Adipose tissue (tissue), 3 donors: ENCODE measurements around the gene BCL2L11. TPM values are rescaled to one million over a fixed set of nuclear protein-coding genes. Genes with fewer than 3 reads are reported as not detected.

Experiments
- H3K27ac ChIP-seq: one replicate; pipeline ENCODE4 v1.5.1; 2013; ENCODE audit warnings: low read depth, low read length
- WGBS, 3 donors: extraction: QIAGEN DNeasy Blood & Tissue Kit; methylation state at CpG; one replicate each; pipeline ENCODE4 v1.1.7; 2013; 5-methylcytosine and 5-hydroxymethylcytosine counted together
- polyA plus RNA-seq, 3 donors: library from polyadenylated mRNA; stranded (reverse); fragments of 200-250 nt; gene quantifications; one replicate each; pipeline ENCODE4 v1.2.3, GENCODE V29; 2013
- donor health status: healthy with polysubstance abuse.
- donor health status: Bipolar disorder and iron deficiency.
- donor health status: healthy.

The BCL2L11 gene
- polyA plus RNA-seq, 3 donors: 4.7 to 8.3 (median 4.8) TPM

DNA sequence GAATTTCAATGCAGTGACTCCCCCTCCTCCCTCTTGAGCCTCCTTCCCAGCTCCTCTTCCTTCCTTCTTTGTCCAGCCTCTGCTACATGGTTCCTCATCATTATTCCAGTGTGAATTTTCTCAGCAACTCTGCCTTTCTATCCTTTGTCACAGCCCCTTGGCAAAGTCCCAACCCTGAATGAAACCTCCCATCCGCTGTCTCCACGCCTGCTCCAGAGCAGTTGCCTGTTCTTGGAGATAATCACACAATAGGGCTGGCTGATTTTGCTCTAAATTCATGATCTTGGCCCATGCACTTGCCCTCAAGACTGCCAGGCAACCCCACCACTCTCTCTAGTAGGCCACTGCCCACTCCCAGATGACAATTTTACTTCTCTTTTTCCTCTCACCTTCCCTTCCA lies 61.4 kb downstream of the BCL2L11 start:
- no peak overlapping the region for H3K27ac ChIP-seq
- WGBS, 3 donors: 74 to 93% (median 78%) methylated on average over 2 of the region's 2 CpGs

DNA sequence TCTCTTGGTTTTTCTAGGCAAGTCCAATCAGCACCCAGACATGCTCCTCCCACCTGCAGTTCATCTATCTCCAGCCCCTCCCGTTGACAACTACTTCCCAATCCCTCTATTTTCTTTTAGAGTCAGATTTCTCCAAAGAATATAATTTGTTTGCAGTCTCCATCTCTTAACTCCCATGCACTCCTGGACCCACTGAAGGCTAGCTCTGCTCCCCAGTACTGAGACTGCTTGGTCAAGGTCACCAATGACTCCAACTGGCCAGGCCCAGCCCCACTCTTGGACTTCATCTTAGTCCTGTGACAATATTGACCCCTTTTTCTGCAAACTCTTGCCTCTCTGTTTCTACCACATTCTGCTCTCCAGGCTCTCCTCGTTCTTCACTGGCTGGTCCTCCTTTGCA lies 62.0 kb downstream of the BCL2L11 start:
- 83 to 89% (median 87%) methylated on average over 2 of the region's 2 CpGs for WGBS, 3 donors

DNA sequence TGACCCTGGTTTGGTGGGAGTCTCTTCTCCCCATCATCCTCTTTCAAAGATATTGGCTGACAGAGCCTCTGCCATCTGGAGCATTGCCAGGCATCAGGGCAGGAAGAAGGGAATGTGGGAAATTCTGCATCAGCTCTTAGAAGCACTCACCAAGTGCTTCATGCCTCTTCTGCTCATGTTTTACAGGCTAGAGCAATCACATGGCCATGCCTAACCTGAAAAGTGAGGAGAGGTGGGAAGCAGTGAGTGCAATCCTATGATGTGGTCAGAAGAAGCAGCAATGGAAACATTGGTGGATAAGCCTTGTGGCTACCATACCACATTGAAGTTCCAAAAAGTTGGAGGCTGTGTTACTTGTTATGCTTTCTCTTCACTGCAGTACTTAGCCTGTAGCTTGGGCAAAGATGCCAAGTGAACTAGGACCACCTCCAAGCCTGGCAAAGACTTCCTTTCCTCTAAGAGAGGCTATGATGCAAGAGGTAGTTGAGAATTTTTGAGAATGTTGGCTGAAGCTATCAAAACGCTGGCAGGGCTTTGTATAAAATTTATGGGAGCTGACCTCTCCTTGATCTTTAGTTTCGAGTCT lies 64.1 kb downstream of the BCL2L11 start:
- no peak overlapping the region for H3K27ac ChIP-seq
- 36 to 56% (median 52%) methylated on average over 2 of the region's 2 CpGs for WGBS, 3 donors

More for the DNA sequence above, 62.0 kb downstream of the BCL2L11 start:
- no peak overlapping the region for H3K27ac ChIP-seq

DNA sequence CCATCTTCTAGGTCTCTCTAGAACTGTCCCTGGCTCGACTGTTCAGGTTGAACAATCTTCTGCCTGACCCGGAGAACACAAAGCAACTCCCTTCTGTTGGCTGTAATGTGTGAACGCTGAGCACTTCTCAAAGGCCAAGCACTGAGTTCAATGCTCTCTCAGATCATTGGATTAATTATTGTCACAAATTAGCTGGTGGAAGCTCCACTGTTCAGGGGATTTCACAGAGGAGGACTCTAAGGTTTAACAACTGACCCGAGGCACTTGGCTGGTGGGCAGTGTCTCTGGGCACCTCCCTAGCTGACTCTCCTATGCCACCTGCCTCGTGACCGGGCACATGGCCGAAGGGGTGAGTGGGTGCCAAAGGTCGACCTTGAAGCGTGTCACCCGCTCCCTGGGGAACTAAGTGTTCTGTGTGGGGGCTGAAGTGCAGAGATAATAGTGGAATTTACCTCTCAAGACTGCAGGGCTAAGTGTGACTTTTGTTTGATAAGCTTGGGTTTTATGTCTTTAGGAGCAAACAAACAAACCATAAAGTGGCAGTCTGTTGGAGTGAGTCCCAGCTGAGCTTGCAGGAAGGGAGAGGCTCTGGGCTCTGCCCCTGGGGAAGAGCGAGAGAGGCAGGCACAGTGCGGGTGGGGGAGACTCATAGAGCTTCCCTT lies 64.8 kb downstream of the BCL2L11 start:
- WGBS, 3 donors: 24 to 67% (median 52%) methylated on average over 12 of the region's 12 CpGs
- H3K27ac ChIP-seq: no peak overlapping the region

DNA sequence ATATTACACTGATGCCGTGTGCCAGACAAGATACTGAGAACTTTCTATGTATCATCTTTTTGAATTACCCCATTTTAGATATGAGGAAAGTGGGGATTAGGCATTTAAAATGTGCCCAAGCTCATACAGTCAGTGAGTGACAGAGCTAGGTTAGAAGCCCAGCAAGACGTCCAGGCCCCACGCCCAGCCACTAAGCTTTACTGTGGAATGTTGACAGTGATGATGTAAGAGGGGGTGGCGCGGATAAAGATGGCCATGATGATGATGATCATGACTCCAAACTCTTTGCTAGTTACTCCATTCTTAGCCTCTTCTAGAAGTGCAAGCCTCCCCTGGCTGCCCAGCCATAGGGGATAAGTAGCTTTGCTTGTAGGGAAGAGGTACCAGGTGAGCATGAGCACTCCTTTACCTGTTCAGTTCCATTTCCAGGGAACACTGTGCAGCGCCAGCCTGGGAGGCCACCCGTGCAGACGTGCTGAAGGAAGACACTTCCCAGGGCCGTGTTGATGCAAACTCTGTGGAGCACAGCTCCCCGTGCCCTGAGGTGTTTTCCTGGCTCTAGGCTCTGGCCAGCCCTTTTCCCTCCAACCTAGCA lies 65.5 kb downstream of the BCL2L11 start:
- H3K27ac ChIP-seq: no peak overlapping the region
- WGBS, 3 donors: 75 to 92% (median 91%) methylated on average over 10 of the region's 10 CpGs

DNA sequence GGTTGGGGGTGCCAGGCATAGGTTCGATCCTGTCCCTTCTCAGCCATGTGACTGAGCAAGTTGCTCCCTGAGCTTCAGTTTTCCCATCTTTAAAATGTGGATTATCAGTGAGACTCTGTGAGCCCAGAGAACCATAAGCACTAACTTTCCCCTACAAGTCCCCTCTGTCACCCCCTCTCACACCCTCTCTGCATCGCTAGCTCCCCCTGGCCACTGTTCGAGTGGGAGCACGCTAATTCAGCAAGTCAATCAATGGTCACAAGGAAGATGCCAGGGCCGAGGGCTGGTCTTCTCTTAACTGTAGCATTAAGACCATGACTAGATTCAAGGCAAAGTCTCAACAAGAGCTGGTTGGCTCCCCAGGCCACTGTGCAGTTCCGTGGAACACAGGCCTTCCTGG lies 66.2 kb downstream of the BCL2L11 start:
- no peak overlapping the region for H3K27ac ChIP-seq
- 88 to 98% (median 96%) methylated on average over 6 of the region's 6 CpGs for WGBS, 3 donors

DNA sequence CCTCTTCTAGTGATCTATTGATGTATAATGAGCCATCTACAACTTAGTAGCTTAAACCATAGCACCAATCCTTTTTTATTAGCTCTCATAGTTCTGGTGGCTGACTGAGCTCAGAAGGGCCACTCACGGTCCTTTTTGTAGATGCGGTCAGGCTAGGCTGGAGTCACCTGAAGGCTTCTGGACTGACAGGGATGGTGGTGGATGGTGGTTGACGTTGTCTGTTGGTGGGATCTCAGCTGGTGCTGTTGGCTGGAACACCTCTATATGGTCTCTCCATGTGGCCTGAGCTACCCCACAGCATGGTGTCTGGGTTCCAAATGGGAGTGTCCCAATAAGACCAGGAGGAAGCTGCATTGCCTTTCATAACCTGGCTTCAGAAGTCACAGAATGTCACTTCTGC lies 68.0 kb downstream of the BCL2L11 start:
- no peak overlapping the region for H3K27ac ChIP-seq
- 96 to 98% (median 96%) methylated on average over 3 of the region's 3 CpGs for WGBS, 3 donors

DNA sequence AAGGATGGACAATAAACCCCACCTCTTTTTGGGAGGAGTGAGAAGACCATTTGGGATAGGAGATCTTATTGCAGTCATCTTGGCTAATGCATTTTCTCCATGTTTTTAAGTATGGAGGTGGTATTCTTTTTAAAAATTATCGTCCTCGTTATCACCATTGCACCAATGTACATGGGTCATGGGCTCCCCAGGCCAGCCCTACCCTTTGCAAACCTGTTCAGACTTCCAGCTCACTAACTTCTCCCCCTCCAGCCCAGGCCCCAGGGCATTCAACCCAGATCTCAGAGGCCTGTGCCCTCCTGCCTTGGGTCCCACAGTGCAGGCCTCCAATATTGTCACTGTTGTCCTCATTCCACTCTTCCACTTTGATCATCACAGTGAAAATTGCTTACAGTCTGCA lies 68.4 kb downstream of the BCL2L11 start:
- 61 to 98% (median 94%) methylated on average over 2 of the region's 2 CpGs for WGBS, 3 donors
- H3K27ac ChIP-seq: no peak overlapping the region

DNA sequence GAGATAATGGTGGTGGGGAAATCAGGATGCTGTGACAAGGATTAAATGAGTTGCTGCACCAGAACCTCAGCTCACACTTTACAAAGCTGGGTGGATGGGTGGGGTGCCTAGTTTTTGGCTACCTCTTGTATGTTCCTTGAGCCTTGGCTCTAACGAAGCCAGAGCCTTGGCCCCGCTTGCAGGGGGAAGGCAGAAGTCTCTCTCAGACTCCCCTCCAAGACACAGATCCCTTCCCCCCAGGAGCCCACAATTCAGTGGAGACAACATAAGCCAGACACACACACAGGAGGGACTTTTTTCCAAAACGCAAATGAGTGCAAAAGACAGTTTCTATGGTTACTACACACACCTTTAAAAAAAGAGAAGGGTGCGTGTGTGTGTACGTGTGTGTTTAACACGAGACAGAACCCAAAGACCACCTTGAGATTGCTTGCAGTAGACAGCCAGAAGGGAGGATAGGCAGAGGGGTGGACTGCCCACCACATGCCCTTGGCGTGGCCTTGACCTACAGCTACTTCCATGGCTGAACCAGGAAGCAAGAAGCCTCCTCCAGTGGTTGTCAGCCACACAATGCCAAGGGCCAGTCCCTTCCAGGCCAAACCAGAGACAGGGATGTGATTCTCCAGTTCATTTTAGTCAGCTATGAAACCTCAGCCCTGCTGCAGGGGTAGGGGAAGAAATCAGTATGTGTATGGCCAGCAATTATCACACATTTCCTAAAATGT lies 70.3 kb downstream of the BCL2L11 start:
- H3K27ac ChIP-seq: no peak overlapping the region
- WGBS, 3 donors: 89 to 92% (median 91%) methylated on average over 7 of the region's 7 CpGs

DNA sequence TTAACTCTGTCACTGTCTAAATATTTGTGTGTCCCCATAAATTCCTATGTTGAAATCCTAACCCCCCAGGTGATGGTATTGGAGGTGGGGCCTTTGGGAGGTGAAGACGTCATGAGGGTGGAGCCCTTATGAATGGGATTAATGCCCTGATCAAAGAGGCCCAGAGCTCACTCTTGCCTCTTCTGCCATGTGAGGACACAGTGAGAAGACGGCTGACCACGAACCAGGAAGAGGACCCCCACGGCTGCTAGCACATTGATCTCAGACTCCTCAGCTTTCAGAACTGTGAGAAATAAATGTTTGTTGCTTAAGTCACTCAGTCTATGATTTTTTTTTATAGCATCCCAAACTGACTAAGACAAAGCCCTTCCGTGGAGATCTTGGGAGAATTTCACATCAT lies 71.2 kb downstream of the BCL2L11 start:
- 57 to 83% (median 79%) methylated on average over 5 of the region's 5 CpGs for WGBS, 3 donors

DNA sequence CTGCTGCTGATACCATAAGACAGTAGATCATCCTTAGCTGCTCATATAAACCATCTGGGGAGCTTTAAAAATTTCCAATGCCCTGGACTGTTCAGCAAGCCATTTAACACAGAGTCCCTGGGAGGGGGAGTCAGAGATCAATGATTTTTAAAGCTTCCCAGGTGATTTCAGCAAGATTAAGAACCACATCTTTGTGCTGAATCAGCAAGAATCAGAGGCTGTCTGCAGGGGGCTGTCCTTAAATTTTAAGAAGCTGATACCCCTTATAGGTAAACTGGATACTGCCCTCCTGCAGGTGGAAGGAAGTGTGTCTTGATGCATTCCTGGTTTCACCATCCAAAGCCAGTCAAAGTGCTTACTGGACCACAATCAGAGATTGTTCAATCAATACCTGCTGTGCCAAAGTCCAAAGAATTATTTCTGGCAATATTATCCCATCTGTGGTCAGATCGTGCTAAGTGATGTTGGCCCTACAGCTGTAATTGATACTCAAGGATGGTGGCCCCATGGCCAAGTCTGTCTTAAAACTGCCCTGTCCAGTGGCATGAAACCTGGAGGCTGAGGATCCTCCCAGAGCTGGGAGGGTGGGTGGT lies 72.2 kb downstream of the BCL2L11 start:
- H3K27ac ChIP-seq: no peak overlapping the region
- WGBS, 3 donors: 21 to 97% (median 59%) methylated on average over 1 of the region's 1 CpG

More for the DNA sequence above, 71.2 kb downstream of the BCL2L11 start:
- no peak overlapping the region for H3K27ac ChIP-seq

DNA sequence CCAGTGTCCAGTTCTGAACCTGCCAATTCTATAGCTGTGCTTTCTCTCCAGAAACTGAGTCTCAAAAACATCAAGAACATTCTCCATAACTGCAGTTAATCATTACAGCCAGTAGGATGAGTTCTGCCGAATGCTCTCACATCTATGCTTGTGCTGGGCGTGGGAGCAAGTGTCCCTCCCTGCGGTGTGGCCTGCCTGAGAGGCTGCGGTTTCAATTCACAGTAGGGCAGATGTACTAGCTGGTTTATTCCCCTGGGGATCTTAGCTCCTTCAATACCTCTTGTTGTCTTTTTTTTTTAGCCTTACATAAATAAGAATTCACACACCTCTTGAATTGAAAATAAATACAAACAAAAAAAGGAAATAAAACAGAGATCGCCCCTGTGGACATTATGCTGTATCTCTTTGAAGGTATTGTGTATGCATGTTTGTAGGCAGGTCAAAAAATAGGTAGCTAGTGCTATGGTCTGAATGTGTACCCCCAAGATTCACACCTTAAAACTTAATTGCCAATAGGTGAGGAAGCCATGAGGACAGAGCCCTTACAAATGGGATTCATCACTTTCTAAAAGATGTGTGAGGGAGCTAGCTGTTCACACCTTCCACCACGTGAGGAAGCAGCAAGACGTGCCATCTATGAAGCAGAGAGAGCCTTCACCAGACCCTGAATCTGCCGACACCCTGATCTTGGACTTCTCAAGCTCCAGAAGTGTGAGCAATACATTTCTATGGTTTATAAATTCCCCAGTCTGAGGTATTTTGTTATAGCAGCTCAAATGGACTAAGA lies 74.3 kb downstream of the BCL2L11 start:
- no peak overlapping the region for H3K27ac ChIP-seq
- 92 to 93% (median 92%) methylated on average over 8 of the region's 8 CpGs for WGBS, 3 donors

DNA sequence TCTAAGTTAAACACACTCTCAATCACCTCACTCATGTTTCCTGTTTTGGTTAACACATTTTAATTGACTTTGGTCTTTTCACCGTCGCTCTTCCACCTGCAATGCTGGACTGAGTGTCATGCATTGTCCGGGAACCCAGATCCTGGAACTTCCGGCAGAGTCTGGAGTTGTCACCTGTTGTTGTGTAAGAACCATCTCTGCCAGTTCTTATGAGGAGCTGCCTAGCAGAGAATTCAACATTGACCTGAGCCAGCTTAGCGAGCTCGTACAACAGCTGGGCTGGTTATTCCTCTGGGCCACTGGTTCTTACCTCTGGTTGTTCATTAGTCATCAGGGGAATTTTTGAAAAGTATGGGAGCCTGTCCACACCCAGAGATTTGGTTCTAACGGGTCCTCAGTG lies 75.7 kb downstream of the BCL2L11 start:
- H3K27ac ChIP-seq: no peak overlapping the region
- WGBS, 3 donors: 77 to 92% (median 84%) methylated on average over 7 of the region's 7 CpGs

DNA sequence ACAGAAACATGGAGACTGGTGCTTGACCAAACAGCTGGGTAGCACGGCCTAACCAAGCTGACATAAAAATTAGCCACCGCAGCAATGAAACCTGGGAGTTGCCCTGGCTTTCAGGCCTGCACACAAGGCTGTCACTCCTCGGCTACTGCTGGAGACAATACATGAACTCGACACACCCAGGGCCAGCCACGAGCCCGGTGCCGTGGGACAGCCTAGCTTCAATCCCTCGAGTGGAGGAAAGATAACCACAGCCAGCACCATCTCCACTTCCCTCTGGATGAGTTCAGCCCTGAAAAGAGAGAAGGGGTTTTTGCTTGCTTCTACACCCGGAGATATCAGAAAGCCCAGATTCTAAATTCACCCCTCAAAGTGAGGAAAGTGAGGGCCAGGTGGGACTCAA lies 78.0 kb downstream of the BCL2L11 start:
- H3K27ac ChIP-seq: no peak overlapping the region
- 86 to 93% (median 91%) methylated on average over 9 of the region's 9 CpGs for WGBS, 3 donors

DNA sequence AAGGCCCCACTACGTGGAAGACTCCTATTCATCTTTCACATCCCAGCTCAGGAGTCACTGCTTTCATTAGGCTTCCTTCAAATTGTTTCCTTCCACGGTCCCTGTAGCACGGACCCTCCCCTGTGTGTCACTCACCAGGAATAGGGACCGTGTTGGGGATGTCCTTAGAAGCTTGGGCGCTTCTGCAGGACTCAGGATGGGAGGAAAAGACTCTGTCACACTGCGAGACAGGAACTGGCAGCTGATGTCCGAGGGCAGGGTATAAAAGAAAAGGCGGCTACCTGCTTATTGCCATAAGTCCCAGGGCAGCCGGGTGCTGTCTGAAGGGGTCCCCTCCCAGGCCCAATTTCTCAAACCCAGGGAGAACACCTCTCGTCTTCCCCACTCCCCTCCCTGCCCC lies 79.1 kb downstream of the BCL2L11 start:
- 86 to 94% (median 88%) methylated on average over 10 of the region's 10 CpGs for WGBS, 3 donors
- no peak overlapping the region for H3K27ac ChIP-seq

DNA sequence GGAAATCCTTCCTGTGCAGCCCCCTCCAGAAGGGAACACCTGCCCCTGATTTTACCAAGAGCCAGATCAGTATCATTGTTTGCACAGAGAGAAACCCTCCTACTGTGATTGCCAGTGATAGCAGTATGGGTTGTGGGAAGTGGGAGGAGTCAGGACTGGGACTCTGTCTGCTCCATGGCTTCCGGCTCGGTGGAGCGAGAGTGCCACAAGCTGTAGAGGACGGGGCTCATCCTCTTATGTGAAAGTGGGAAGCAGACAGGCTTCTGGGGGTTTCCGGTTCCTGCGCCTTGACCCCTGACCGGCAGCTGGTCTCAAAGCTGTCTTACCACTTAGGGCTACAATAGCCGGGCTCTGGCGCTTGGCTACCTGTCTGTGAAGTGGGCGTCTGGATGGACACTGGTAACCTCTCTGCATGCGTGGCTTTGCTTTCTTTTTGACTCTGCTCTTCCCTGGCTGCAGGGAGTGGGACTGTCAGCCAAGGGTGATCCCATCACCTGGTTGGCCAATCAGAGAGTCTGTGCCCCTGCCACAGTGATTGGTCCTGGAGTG lies 79.7 kb downstream of the BCL2L11 start:
- no peak overlapping the region for H3K27ac ChIP-seq
- WGBS, 3 donors: 70 to 94% (median 93%) methylated on average over 11 of the region's 11 CpGs

DNA sequence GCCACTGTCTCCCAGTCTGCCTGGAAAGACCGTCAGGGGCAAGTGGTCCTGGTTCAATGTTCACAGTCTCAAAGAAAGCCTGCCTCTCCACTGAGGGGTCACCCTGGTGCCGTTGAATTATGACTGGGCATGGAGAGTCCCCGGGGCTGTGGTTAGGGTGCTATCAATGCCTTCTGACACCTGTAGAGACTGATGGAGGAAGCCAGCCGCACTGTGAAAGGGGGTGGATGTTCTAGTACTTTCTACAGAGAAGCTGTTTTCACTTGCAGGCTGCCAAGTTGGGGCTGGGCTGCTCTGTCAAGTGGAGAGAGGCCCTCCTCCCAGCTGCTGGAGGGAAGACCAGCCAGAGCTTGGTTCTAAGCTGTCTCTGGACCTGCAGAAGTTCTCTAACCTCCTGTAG lies 80.5 kb downstream of the BCL2L11 start:
- 83 to 85% (median 84%) methylated on average over 4 of the region's 4 CpGs for WGBS, 3 donors
- H3K27ac ChIP-seq: no peak overlapping the region
